Left forelimb (tissue), 1 donor: ENCODE data around the gene MUSTN1.

Experiments
- DNase-seq: peaks from one replicate; pipeline ENCODE4 v3.0.0-alpha.2; 2018; ENCODE audit warnings: low spot score

The MUSTN1 gene

DNA sequence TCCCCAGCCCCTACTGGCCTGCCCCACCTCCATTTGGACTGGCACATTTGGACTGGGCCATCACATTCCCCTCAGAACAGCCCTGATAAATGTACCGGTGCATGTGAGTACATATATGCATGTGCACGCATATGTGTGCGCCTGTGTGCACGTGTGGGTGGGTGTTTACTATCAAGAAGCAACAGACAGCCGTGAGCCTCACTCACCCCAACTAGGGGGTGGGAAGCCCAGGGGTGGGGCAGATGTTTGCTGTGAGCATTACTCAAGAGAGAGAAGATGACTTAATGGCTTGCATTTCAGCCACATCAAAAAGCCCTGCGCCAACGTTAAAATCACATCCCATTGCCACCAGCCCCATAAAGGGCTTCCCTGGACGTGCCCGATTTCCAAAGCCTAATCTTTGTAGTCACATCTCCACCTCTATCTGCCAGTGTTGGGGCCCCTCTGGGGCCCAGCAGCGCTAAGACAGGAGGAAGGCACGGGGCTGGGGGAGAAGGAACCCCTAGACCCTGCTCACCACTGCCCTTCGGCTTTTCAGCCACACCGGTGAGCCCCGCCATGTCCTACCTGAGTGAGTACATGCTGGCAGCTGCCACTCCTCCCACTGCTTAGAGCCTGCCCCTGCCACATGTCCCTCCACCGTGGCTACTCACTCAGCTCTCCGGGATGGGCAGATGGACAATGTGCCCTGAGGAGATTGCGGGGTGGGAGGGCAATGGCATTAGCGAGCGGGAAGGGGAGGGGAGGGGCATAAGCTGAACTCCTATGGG, 29.4 kb downstream of the MUSTN1 start:
- no peak for DNase-seq

- DNase-seq, result no peak
These were observed 33.0 kb downstream of the MUSTN1 start for GRCh38 chr3:52801839-52802238.

GRCh38 chr3:52800079-52800478, 34.7 kb downstream of the MUSTN1 start:
- DNase-seq, result no peak

DNA sequence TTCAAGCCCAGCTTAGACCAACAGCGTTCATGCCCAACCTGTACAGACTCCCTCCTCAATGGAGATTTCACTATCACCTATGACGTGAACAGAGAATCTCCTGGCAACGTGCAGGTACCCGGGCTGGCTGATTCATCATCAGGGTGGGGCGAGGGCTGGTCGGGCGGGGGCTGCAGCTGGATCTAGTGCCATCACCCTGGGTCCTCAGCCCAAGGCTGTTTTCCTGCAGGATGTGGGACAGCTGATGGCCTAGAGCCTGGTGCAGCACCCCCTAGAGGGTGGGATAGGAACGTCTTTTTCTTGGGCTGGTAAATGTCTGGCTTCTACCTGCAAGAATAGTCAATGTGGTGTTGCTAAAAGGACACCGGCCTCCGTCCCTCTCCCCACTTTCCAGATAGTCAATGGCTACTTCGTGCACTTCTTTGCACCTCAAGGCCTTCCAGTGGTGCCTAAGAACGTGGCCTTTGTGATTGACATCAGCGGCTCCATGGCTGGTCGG, 35.8 kb downstream of the MUSTN1 start:
- DNase-seq, result no peak

DNA sequence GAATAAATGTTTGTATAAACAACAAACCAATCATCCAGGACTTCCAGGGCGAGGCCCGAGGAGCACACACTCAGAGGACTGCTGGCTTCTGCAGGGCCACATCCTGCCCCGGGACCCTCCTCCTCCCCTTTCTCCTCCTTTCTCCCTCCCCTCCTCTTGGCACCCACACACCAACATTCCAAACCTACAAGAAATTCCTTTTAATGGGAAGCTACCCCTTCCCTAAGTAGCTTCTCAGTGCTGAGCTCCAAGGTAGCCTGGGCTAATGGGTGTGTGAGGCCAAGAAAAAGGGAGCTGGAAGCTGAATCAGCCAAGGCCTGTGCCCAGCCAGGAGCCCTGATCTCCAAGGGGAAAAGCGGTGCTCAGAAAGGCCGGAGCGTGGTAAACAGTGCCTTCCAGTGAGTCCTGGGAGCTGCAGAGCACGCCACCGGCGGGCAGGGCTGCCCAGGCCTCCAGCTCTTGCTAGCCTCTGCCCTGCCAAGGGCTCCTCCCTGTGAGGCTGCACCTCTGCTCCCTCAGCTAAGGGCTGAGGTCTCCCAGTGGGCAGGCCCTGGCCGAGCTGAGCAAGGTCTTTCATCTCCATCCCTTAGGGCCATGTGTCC, 36.3 kb downstream of the MUSTN1 start:
- DNase-seq, result no peak

DNA sequence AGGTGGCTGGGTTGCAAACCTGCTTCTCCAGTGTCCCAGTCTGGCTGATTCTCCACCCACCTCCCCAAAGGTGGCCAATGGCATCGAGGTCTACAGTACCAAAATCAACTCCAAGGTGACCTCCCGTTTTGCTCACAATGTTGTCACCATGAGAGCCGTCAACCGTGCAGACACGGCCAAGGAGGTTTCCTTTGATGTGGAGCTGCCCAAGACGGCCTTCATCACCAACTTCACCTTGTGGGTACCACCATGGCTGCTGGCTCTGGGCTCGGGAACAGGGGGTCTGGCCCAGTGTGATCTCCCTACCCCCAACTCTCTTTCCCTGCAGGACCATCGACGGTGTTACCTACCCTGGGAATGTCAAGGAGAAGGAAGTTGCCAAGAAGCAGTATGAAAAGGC, 38.4 kb downstream of the MUSTN1 start:
- no peak for DNase-seq

- DNase-seq, result no peak
These were observed 39.4 kb downstream of the MUSTN1 start for GRCh38 chr3:52795298-52795900.

- DNase-seq, result no peak
These were observed 40.2 kb downstream of the MUSTN1 start, which contains the start of gene ITIH3 for GRCh38 chr3:52794612-52795099. Gene ITIH3 (plus strand): TSS chr3:52794796. CDS start chr3:52794804, 8 bp downstream.

GRCh38 chr3:52793702-52794611, 40.9 kb downstream of the MUSTN1 start:
- DNase-seq, result no peak

DNA sequence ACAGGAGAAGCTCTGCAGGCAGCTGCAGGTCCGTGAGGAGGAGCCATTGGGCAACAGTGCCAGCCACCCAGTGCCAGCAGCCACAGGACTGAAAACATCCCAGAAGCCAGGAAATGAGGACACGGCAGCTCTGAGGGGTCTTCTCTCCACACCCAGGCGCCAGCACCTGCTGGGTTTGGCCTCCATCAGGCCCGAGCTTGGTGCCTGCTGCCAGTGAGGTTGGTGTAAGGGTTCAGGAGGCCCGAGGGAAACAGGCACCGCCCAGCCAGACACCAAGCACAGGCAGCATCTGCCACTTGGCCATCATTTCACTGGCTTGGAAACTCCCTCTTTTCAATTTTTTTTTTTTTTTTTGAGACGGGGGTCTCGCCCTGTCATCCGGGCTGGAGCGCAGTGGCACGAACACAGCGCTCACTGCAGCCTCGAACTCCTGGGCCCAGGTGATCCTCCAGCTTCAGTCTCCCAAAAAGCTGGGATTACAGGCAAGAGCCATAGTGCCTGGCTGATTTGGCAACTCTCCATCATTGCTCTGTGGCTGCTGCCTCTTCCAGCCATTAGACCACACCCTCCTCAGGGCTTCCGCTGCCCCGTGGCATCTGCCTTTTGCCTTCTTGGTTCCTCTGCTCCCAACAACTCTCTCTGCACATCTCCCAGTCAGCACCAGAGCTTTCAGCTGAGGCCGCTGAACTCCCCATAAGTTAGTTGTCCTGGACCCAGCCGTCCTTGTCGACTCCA, 41.7 kb downstream of the MUSTN1 start:
- DNase-seq, result no peak

- no peak for DNase-seq
These were observed 42.4 kb downstream of the MUSTN1 start for GRCh38 chr3:52792413-52792812.

GRCh38 chr3:52791928-52792327, 42.9 kb downstream of the MUSTN1 start:
- DNase-seq, result no peak

GRCh38 chr3:52791366-52791765, 43.5 kb downstream of the MUSTN1 start:
- no peak for DNase-seq

DNA sequence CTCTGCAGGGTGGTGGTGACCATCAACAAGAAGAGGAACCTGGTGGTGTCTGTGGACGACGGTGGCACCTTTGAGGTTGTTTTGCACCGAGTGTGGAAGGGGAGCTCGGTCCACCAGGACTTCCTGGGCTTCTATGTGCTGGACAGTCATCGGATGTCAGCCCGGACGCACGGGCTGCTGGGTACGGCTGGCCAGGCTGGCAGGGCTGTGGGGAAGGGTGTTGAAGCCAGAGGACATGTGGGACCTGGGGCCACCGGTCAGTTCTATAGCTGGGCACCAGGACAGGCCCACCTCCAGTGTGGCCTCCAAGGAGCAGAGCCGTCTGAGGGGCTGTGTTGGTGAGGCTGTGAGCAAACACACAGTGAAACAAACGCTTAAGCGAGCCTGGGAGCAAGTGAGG, 44.1 kb downstream of the MUSTN1 start:
- no peak for DNase-seq

DNA sequence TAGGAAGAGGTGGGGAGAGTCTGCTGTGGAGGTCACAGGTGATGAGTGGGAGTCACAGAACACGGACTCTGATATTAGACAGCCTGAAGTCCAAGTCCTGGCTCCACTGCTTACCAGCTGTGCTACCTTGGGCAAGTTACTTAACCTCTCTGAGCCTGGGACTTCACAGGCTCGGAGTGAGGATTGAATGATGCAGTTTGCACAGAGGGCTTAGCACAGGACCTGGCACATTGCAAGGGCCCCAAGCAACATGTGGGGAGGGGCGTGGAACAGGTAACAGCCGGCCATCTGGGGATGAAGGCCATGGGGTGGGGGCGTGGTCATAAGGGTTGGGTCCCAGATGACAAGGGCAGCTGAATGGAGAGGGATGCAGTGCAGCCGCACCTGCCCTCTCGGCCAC, 44.5 kb downstream of the MUSTN1 start:
- DNase-seq, result no peak

DNA sequence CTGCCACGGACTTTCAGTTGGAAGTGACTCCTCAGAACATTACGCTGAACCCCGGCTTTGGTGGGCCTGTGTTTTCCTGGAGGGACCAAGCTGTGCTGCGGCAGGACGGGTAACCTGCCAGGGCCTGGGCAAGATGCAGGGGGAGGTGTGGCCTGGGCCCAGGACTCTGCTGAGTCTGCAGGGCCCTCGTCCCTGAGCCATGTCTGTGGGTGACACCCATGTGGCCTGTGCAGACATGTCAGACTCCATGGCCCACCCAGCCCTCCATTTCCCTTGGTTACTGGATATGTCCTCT, 45.1 kb downstream of the MUSTN1 start:
- DNase-seq, result no peak

GRCh38 chr3:52788890-52789745, 45.7 kb downstream of the MUSTN1 start:
- no peak for DNase-seq

GRCh38 chr3:52787672-52788625, 46.9 kb downstream of the MUSTN1 start:
- DNase-seq, result no peak

- no peak for DNase-seq
These were observed 47.6 kb downstream of the MUSTN1 start for GRCh38 chr3:52787246-52787645.
